Liver (tissue), 9 donors: ENCODE results near the gene UTF1. TPM values are rescaled to one million over a fixed set of nuclear protein-coding genes. Genes with fewer than 3 reads are reported as not detected.

Experiments
- DNase-seq: peaks from one replicate; pipeline ENCODE4 v3.0.0-alpha.2; 2017; ENCODE audit warnings: low spot score
- H3K27ac ChIP-seq, 2 donors: one replicate each; pipeline ENCODE4 v1.7.0; 2013; ENCODE audit warnings: inconsistent platforms in 2 of 2, low read length in 2 of 2, control low read depth in 1 of 2, low read depth in 1 of 2, mild to moderate bottlenecking in 1 of 2
- H3K27me3 ChIP-seq, 4 donors: one replicate each; pipeline versions ENCODE4 v1.6.1 to v1.7.0; 2013; ENCODE audit warnings: low read length in 3 of 4, inconsistent platforms in 1 of 4, mild to moderate bottlenecking in 1 of 4, moderate library complexity in 1 of 4; ENCODE audit not compliant: control insufficient read depth in 4 of 4, insufficient read depth in 4 of 4
- H3K36me3 ChIP-seq, 4 donors: one replicate each; pipeline versions ENCODE4 v1.6.1 to v1.7.0; 2013; ENCODE audit warnings: low read length in 3 of 4, mild to moderate bottlenecking in 3 of 4, low read depth in 1 of 4, moderate library complexity in 1 of 4; ENCODE audit not compliant: control insufficient read depth in 4 of 4, insufficient read depth in 3 of 4
- H3K4me1 ChIP-seq, 4 donors: one replicate each; pipeline versions ENCODE4 v1.6.1 to v1.7.0; 2013; ENCODE audit warnings: low read length in 3 of 4, mild to moderate bottlenecking in 3 of 4, moderate library complexity in 1 of 4; ENCODE audit not compliant: control insufficient read depth in 4 of 4, insufficient read depth in 4 of 4
- H3K4me3 ChIP-seq, 3 donors: one replicate each; pipeline versions ENCODE4 v1.6.1 to v1.7.0; 2013; ENCODE audit warnings: low read length in 3 of 3, control low read depth in 1 of 3, low read depth in 1 of 3, mild to moderate bottlenecking in 1 of 3
- H3K9ac ChIP-seq, 2 donors: one replicate each; pipeline ENCODE4 v1.7.0; 2013; ENCODE audit warnings: low read length in 2 of 2, mild to moderate bottlenecking in 2 of 2, moderate library complexity in 2 of 2, control low read depth in 1 of 2, low read depth in 1 of 2
- H3K9me3 ChIP-seq, 4 donors: one replicate each; pipeline versions ENCODE4 v1.6.1 to v1.7.0; 2013; ENCODE audit warnings: low read length in 3 of 4; ENCODE audit not compliant: control insufficient read depth in 4 of 4
- EGR1 ChIP-seq, 2 donors: IDR thresholded peaks; 2 replicates each; pipeline ENCODE4 v1.6.1; 2016 to 2018; ENCODE audit warnings: antibody characterized with exemption in 2 of 2, low read depth in 2 of 2
- FOXA1 ChIP-seq: IDR thresholded peaks from 2 replicates; pipeline ENCODE4 v1.6.1; 2016; ENCODE audit warnings: antibody characterized with exemption
- GABPA ChIP-seq, 2 donors: IDR thresholded peaks in 1 of 2; conservative IDR thresholded peaks in 1 of 2; 2 replicates each; pipeline ENCODE4 v1.6.1; 2016; ENCODE audit warnings: antibody characterized with exemption in 2 of 2, mild to moderate bottlenecking in 1 of 2, moderate library complexity in 1 of 2
- HNF4A ChIP-seq, 2 donors: conservative IDR thresholded peaks; 2 replicates each; pipeline ENCODE4 v1.6.1; 2016; ENCODE audit warnings: antibody characterized with exemption in 2 of 2, mild to moderate bottlenecking in 2 of 2
- HNF4G ChIP-seq: IDR thresholded peaks from 2 replicates; pipeline ENCODE4 v1.6.1; 2016; ENCODE audit warnings: antibody characterized with exemption
- JUND ChIP-seq, 2 donors: IDR thresholded peaks; 2 replicates each; pipeline ENCODE4 v1.6.1; 2016; ENCODE audit warnings: antibody characterized with exemption in 2 of 2
- MAX ChIP-seq: IDR thresholded peaks from 2 replicates; pipeline ENCODE4 v1.6.1; 2016; ENCODE audit warnings: antibody characterized with exemption
- RAD21 ChIP-seq, 2 donors: IDR thresholded peaks; 2 replicates each; pipeline ENCODE4 v1.6.1; 2016; ENCODE audit warnings: antibody characterized with exemption in 2 of 2, mild to moderate bottlenecking in 2 of 2
- REST ChIP-seq: IDR thresholded peaks from 2 replicates; pipeline ENCODE4 v1.6.1; 2016; ENCODE audit warnings: antibody characterized with exemption, mild to moderate bottlenecking
- RXRA ChIP-seq, 2 donors: IDR thresholded peaks; 2 replicates each; pipeline ENCODE4 v1.6.1; 2017 to 2018; ENCODE audit warnings: antibody characterized with exemption in 2 of 2, mild to moderate bottlenecking in 1 of 2
- SP1 ChIP-seq: IDR thresholded peaks from 2 replicates; pipeline ENCODE4 v1.6.1; 2018; ENCODE audit warnings: antibody characterized with exemption, mild to moderate bottlenecking
- TAF1 ChIP-seq: conservative IDR thresholded peaks from 2 replicates; pipeline ENCODE4 v1.6.1; 2016; ENCODE audit warnings: antibody characterized with exemption, mild to moderate bottlenecking
- YY1 ChIP-seq: IDR thresholded peaks from 2 replicates; pipeline ENCODE4 v1.6.1; 2016; ENCODE audit warnings: antibody characterized with exemption, mild to moderate bottlenecking
- WGBS: extraction: QIAGEN DNeasy Blood & Tissue Kit; methylation state at CpG from one replicate; pipeline ENCODE4 v1.1.7; 2013; 5-methylcytosine and 5-hydroxymethylcytosine counted together
- polyA plus RNA-seq, 2 donors: library from polyadenylated mRNA; stranded (reverse) in 1 of 2; unstranded in 1 of 2; fragments of 200-250 nt in 1 of 2; fragments of >200 nt in 1 of 2; fragmentation: Nextera tagmentation in 1 of 2; extraction: Ambion mirVana in 1 of 2; gene quantifications; one replicate each; pipeline versions ENCODE4 v1.2.1 to v1.2.3, GENCODE V29; 2013 to 2015
- total RNA-seq, 2 donors: library from RNA; depleted of rRNA; stranded (reverse); fragments of >200 nt; gene quantifications; one replicate each; pipeline ENCODE4 v1.2.3, GENCODE V29; 2014
- TF ChIP-seq, protein P1 (sequence below): IDR thresholded peaks from 2 replicates; pipeline ENCODE4 v1.6.1; 2016; ENCODE audit warnings: antibody characterized with exemption
- TF ChIP-seq, protein P2 (sequence below): IDR thresholded peaks from 2 replicates; pipeline ENCODE4 v1.6.1; 2016; ENCODE audit warnings: antibody characterized with exemption
- donor health status: healthy.
- donor health status: healthy.
- donor health status: healthy.
- donor health status: healthy.
- donor health status: healthy.

Gene UTF1
- total and polyA plus RNA-seq, 4 donors = not detected

DNA sequence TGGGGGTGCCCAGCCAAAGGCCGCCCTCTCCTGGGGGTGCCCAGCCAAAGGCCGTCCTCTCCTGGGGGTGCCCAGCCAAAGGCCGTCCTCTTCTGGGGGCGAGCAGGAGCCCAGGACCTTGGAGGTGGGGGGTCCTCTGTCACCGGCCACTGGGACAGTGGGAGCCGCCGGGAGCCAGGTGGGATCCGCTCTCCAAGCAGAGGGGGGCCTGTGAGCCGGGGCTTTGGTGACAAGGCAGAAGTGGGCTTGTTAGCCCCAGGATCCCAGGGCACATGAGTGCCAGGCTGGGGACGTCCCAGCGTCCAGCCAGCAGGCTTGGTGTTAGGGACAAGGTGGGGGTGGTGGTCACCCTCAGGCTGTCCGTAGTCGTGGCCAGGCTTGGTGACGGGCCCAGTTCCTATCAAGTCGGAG lies 29.4 kb upstream of the UTF1 start:
- Histone ChIP-seq H3K27me3 (no peaks in the 10 kb centered on the region), H3K4me3 (no peak overlapping the region), H3K27ac (no peak overlapping the region), H3K9me3 (no peaks in the 10 kb centered on the region), H3K9ac (no peak overlapping the region), H3K4me1 (no peaks in the 10 kb centered on the region), H3K36me3 (peaks cover 0 to 19% (median 0%) of the 10 kb centered on the region in 4 donors)
- DNase-seq = no peak
- TF ChIP-seq EGR1 (IDR thresholded peaks at IDR 0.05; ENCODE audit: low read depth in 2 of 2) = no peak
- no peak for TF ChIP-seq RXRA (IDR thresholded peaks at IDR 0.05)
- no peak for TF ChIP-seq RAD21 (IDR thresholded peaks at IDR 0.05)
- TF ChIP-seq MAX = no peak
- no peak for TF ChIP-seq YY1
- TF ChIP-seq, protein P1, sequence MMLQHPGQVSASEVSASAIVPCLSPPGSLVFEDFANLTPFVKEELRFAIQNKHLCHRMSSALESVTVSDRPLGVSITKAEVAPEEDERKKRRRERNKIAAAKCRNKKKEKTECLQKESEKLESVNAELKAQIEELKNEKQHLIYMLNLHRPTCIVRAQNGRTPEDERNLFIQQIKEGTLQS = no peak
- TF ChIP-seq GABPA (IDR thresholded peaks at IDR 0.05 in 1 of 2, conservative IDR thresholded peaks at IDR 0.05 in 1 of 2) = no peak
- no peak for TF ChIP-seq TAF1
- no peak for TF ChIP-seq FOXA1
- TF ChIP-seq HNF4A (conservative IDR thresholded peaks at IDR 0.05) = no peak
- no peak for TF ChIP-seq JUND (IDR thresholded peaks at IDR 0.05)
- TF ChIP-seq HNF4G = no peak
- WGBS = 85% methylated on average over 15 of the region's 15 CpGs

GRCh38 chr10:133201151-133201947 lies 28.7 kb upstream of the UTF1 start:
- WGBS = 88% methylated on average over 57 of the region's 57 CpGs
- no peak for DNase-seq
- no peaks in the 10 kb centered on the region for H3K27me3 ChIP-seq

More at GRCh38 chr10:133201151-133201947, 28.7 kb upstream of the UTF1 start:
- no peaks in the 10 kb centered on the region for H3K4me1 ChIP-seq
- TF ChIP-seq RAD21 (IDR thresholded peaks at IDR 0.05) (no peak), REST (no peak), SP1 (no peak), FOXA1 (no peak), TAF1 (no peak)
- TF ChIP-seq, protein P2, sequence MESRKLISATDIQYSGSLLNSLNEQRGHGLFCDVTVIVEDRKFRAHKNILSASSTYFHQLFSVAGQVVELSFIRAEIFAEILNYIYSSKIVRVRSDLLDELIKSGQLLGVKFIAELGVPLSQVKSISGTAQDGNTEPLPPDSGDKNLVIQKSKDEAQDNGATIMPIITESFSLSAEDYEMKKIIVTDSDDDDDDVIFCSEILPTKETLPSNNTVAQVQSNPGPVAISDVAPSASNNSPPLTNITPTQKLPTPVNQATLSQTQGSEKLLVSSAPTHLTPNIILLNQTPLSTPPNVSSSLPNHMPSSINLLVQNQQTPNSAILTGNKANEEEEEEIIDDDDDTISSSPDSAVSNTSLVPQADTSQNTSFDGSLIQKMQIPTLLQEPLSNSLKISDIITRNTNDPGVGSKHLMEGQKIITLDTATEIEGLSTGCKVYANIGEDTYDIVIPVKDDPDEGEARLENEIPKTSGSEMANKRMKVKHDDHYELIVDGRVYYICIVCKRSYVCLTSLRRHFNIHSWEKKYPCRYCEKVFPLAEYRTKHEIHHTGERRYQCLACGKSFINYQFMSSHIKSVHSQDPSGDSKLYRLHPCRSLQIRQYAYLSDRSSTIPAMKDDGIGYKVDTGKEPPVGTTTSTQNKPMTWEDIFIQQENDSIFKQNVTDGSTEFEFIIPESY = no peak
- peaks cover 0 to 19% (median 0%) of the 10 kb centered on the region in 4 donors for H3K36me3 ChIP-seq
- H3K9ac ChIP-seq = no peak overlapping the region
- no peak overlapping the region for H3K4me3 ChIP-seq
- no peaks in the 10 kb centered on the region for H3K9me3 ChIP-seq
- H3K27ac ChIP-seq = no peak overlapping the region
